Measurements from ENCODE around the gene TRAPPC14.

TRAPPC14 gene

DNA sequence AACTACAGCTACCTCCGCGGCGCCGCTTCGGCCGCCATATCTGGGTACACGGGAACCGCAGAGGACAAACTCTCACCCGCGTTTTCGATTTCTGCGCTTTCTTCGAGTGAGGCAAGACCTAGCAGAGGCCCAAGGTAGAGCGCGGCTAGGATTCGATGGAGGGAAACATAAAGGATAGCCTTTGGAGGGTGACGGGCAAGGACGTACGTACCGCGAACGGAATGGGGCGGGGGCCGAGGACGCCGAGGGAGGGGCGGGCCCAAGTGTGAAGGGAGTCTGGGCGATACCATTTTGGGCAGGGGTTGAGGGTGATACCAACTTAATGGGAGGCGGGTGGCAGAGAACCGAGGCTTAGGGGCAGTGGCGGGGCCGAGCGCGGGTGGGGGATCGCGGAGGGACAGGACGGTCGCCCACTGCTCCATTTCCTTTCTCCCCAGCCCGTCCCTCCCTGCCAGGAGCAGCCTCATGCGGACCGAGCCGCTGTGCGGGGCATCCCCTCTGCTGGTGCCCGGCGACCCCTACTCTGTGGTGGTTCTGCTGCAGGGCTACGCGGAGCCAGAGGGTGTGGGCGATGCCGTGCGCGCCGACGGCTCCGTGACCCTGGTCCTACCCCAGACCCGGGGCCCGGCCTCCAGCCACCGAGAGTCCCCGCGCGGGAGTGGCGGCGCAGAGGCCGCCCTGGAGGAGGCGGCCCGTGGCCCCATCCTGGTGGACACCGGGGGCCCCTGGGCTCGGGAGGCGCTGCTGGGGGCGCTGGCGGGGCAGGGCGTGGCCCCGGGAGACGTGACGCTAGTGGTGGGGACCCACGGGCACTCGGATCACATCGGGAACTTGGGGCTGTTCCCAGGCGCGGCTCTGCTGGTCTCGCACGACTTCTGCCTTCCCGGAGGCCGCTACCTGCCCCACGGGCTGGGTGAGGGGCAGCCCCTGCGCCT is 31.3 kb downstream of the TRAPPC14 start, which contains the start of gene MBLAC1 (continued):
- TF ChIP-seq ZNF292 (tag by site-specific recombination; IDR thresholded peaks at IDR 0.05; ENCODE audit: borderline replicate concordance, low read depth) (no peak), ZNF112 (tag by site-specific recombination; IDR thresholded peaks at IDR 0.05) (no peak), ZNF10 (tag by site-specific recombination; IDR thresholded peaks at IDR 0.05) (peak; percentile 3; the same call in 1 of the 2 replicates), TCF7L2 (IDR thresholded peaks at IDR 0.05; ENCODE audit: borderline replicate concordance, low read depth, low read length) (no peak), SALL2 (tag by site-specific recombination; IDR thresholded peaks at IDR 0.05; ENCODE audit: borderline replicate concordance) (no peak), ZNF664 (tag by site-specific recombination; IDR thresholded peaks at IDR 0.05) (0 out of 2 replicates have a peak, but pooled peaks have one; percentile 30), ZNF747 (tag by site-specific recombination; IDR thresholded peaks at IDR 0.05) (no peak), ZSCAN23 (tag by site-specific recombination; IDR thresholded peaks at IDR 0.05) (no peak), ZNF558 (tag by site-specific recombination; IDR thresholded peaks at IDR 0.05) (0 out of 2 replicates have a peak, but pooled peaks have one; percentile 44), KLF16 (tag by site-specific recombination; IDR thresholded peaks at IDR 0.05) (peak; percentile 82), KLF9 (tag by site-specific recombination; IDR thresholded peaks at IDR 0.05; ENCODE audit: low read depth) (peak; percentile 85), ZNF19 (tag by site-specific recombination; IDR thresholded peaks at IDR 0.05; ENCODE audit: low read depth) (no peak), ZNF157 (tag by site-specific recombination; IDR thresholded peaks at IDR 0.05) (no peak), ZNF24 (tag by site-specific recombination; IDR thresholded peaks at IDR 0.05) (peak; percentile 59; the same call in 1 of the 2 replicates), ZNF555 (tag by site-specific recombination; conservative IDR thresholded peaks at IDR 0.05) (no peak), ZNF239 (tag by site-specific recombination; IDR thresholded peaks at IDR 0.05) (peak; percentile 14; the same call in 1 of the 2 replicates), ZFP69B (tag by site-specific recombination; IDR thresholded peaks at IDR 0.05) (peak; percentile 43; the same call in 1 of the 2 replicates), ZFHX2 (tag by site-specific recombination; conservative IDR thresholded peaks at IDR 0.05) (peak; percentile 86), ZNF404 (tag by site-specific recombination; IDR thresholded peaks at IDR 0.05) (no peak), ZSCAN16 (tag by site-specific recombination; IDR thresholded peaks at IDR 0.05) (peak; percentile 24; the same call in 1 of the 2 replicates), ZNF221 (tag by site-specific recombination; IDR thresholded peaks at IDR 0.05; ENCODE audit: borderline replicate concordance) (no peak), SP2 (tag by site-specific recombination; IDR thresholded peaks at IDR 0.05) (peak; percentile 86), MEIS1 (CRISPR knock-in tag; IDR thresholded peaks at IDR 0.05; ENCODE audit: borderline replicate concordance) (no peak), OSR2 (tag by site-specific recombination; IDR thresholded peaks at IDR 0.05) (no peak), GLI2 (tag by site-specific recombination; IDR thresholded peaks at IDR 0.05; ENCODE audit: borderline replicate concordance, low read depth) (no peak), ZNF416 (tag by site-specific recombination; IDR thresholded peaks at IDR 0.05) (no peak), HOXC10 (CRISPR knock-in tag; IDR thresholded peaks at IDR 0.05) (no peak), GLIS1 (tag by site-specific recombination; IDR thresholded peaks at IDR 0.05) (peak; percentile 84)
- TF ChIP-seq, protein P1, sequence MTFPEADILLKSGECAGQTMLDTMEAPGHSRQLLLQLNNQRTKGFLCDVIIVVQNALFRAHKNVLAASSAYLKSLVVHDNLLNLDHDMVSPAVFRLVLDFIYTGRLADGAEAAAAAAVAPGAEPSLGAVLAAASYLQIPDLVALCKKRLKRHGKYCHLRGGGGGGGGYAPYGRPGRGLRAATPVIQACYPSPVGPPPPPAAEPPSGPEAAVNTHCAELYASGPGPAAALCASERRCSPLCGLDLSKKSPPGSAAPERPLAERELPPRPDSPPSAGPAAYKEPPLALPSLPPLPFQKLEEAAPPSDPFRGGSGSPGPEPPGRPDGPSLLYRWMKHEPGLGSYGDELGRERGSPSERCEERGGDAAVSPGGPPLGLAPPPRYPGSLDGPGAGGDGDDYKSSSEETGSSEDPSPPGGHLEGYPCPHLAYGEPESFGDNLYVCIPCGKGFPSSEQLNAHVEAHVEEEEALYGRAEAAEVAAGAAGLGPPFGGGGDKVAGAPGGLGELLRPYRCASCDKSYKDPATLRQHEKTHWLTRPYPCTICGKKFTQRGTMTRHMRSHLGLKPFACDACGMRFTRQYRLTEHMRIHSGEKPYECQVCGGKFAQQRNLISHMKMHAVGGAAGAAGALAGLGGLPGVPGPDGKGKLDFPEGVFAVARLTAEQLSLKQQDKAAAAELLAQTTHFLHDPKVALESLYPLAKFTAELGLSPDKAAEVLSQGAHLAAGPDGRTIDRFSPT (tag by site-specific recombination; IDR thresholded peaks at IDR 0.05) = peak; percentile 96
- TF ChIP-seq, protein P2, sequence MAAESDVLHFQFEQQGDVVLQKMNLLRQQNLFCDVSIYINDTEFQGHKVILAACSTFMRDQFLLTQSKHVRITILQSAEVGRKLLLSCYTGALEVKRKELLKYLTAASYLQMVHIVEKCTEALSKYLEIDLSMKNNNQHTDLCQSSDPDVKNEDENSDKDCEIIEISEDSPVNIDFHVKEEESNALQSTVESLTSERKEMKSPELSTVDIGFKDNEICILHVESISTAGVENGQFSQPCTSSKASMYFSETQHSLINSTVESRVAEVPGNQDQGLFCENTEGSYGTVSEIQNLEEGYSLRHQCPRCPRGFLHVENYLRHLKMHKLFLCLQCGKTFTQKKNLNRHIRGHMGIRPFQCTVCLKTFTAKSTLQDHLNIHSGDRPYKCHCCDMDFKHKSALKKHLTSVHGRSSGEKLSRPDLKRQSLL (tag by site-specific recombination; IDR thresholded peaks at IDR 0.05) = no peak; the same call in 1 of the 2 replicates
- TF ChIP-seq, protein P3, sequence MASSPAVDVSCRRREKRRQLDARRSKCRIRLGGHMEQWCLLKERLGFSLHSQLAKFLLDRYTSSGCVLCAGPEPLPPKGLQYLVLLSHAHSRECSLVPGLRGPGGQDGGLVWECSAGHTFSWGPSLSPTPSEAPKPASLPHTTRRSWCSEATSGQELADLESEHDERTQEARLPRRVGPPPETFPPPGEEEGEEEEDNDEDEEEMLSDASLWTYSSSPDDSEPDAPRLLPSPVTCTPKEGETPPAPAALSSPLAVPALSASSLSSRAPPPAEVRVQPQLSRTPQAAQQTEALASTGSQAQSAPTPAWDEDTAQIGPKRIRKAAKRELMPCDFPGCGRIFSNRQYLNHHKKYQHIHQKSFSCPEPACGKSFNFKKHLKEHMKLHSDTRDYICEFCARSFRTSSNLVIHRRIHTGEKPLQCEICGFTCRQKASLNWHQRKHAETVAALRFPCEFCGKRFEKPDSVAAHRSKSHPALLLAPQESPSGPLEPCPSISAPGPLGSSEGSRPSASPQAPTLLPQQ (tag by site-specific recombination; IDR thresholded peaks at IDR 0.05) = peak; percentile 72
- TF ChIP-seq, protein P4, sequence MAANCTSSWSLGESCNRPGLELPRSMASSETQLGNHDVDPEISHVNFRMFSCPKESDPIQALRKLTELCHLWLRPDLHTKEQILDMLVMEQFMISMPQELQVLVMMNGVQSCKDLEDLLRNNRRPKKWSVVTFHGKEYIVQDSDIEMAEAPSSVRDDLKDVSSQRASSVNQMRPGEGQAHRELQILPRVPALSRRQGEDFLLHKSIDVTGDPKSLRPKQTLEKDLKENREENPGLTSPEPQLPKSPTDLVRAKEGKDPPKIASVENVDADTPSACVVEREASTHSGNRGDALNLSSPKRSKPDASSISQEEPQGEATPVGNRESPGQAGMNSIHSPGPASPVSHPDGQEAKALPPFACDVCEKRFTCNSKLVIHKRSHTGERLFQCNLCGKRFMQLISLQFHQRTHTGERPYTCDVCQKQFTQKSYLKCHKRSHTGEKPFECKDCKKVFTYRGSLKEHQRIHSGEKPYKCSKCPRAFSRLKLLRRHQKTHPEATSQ (tag by site-specific recombination; IDR thresholded peaks at IDR 0.05) = 0 out of 2 replicates have a peak, but pooled peaks have one; percentile 7
- TF ChIP-seq, protein P5, sequence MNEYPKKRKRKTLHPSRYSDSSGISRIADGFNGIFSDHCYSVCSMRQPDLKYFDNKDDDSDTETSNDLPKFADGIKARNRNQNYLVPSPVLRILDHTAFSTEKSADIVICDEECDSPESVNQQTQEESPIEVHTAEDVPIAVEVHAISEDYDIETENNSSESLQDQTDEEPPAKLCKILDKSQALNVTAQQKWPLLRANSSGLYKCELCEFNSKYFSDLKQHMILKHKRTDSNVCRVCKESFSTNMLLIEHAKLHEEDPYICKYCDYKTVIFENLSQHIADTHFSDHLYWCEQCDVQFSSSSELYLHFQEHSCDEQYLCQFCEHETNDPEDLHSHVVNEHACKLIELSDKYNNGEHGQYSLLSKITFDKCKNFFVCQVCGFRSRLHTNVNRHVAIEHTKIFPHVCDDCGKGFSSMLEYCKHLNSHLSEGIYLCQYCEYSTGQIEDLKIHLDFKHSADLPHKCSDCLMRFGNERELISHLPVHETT (tag by site-specific recombination; IDR thresholded peaks at IDR 0.05) = no peak

All from HEK293 (cell line).